ENCODE results near the gene ETS1. TPM values are rescaled to one million over a fixed set of nuclear protein-coding genes. Genes with fewer than 3 reads are reported as not detected.

The ETS1 gene
- total and polyA plus RNA-seq, 8 donors, result 70.2 to 139 (median 128) TPM

- peak; percentile 44 for ATAC-seq
- H3K36me3 ChIP-seq, result peaks cover 0 to 60% of the 10 kb centered on the region in 2 donors
- H3K4me3 ChIP-seq, result no peak overlapping the region
- peaks cover 27 to 96% of the 10 kb centered on the region in 2 donors for H3K4me1 ChIP-seq
- H3K27ac ChIP-seq, result peak overlapping the region; percentile 64 to 70
- H3K9me3 ChIP-seq, result no peaks in the 10 kb centered on the region
- no peaks in the 10 kb centered on the region for H3K27me3 ChIP-seq
- DNase-seq, result no peak
- intact Hi-C loops (cut with DNase I), result no loop called here
- TF ChIP-seq CTCF (IDR thresholded peaks at IDR 0.05), result no peak
Observed at GRCh38 chr11:128467610-128468041, 119.7 kb downstream of the ETS1 start.

- ATAC-seq (no peak), DNase-seq (no peak)
- no peaks in the 10 kb centered on the region for H3K9me3 ChIP-seq
- peaks cover 27 to 94% of the 10 kb centered on the region in 2 donors for H3K4me1 ChIP-seq
- TF ChIP-seq CTCF (IDR thresholded peaks at IDR 0.05), result no peak
- H3K36me3 ChIP-seq, result peaks cover 0 to 60% of the 10 kb centered on the region in 2 donors
- H3K4me3 ChIP-seq, result no peak overlapping the region
- no peaks in the 10 kb centered on the region for H3K27me3 ChIP-seq
- intact Hi-C loops (cut with DNase I), result no loop called here
- peak overlapping the region; percentile 64 to 70 for H3K27ac ChIP-seq
Observed at GRCh38 chr11:128467041-128467440, 120.3 kb downstream of the ETS1 start.

- H3K4me1 ChIP-seq, result peaks cover 26 to 84% of the 10 kb centered on the region in 2 donors
- no peak overlapping the region for H3K4me3 ChIP-seq
- DNase-seq (no peak), ATAC-seq (no peak)
- intact Hi-C loops (cut with DNase I), result no loop called here
- peaks cover 0 to 60% of the 10 kb centered on the region in 2 donors for H3K36me3 ChIP-seq
- no peak for TF ChIP-seq CTCF (IDR thresholded peaks at IDR 0.05)
- H3K27me3 ChIP-seq, result no peaks in the 10 kb centered on the region
- peak overlapping the region; percentile 64 to 70 for H3K27ac ChIP-seq
- H3K9me3 ChIP-seq, result no peaks in the 10 kb centered on the region
Observed at GRCh38 chr11:128465946-128466705, 121.2 kb downstream of the ETS1 start.

GRCh38 chr11:128465531-128465930, 121.8 kb downstream of the ETS1 start:
- H3K4me3 ChIP-seq, result no peak overlapping the region
- DNase-seq (no peak), ATAC-seq (no peak)
- H3K27me3 ChIP-seq, result no peaks in the 10 kb centered on the region
- H3K4me1 ChIP-seq, result peaks cover 20 to 79% of the 10 kb centered on the region in 2 donors
- intact Hi-C loops (cut with DNase I), result no loop called here
- no peak for TF ChIP-seq CTCF (IDR thresholded peaks at IDR 0.05)
- H3K27ac ChIP-seq, result peak overlapping the region; percentile 64 to 70
- H3K36me3 ChIP-seq, result peaks cover 0 to 60% of the 10 kb centered on the region in 2 donors
- H3K9me3 ChIP-seq, result no peaks in the 10 kb centered on the region

GRCh38 chr11:128464878-128465450, 122.4 kb downstream of the ETS1 start:
- peaks cover 20 to 75% of the 10 kb centered on the region in 2 donors for H3K4me1 ChIP-seq

More at GRCh38 chr11:128464878-128465450, 122.4 kb downstream of the ETS1 start:
- DNase-seq (no peak), ATAC-seq (no peak)
- Histone ChIP-seq H3K4me3 (no peak overlapping the region), H3K27me3 (no peaks in the 10 kb centered on the region), H3K9me3 (no peaks in the 10 kb centered on the region), H3K36me3 (peaks cover 0 to 61% of the 10 kb centered on the region in 2 donors), H3K27ac (peak overlapping the region; percentile 64 to 70)
- no peak for TF ChIP-seq CTCF (IDR thresholded peaks at IDR 0.05)
- intact Hi-C loops (cut with DNase I), result no loop called here
